Fibroblast of skin of left quadriceps (primary cell): Measurements from ENCODE around the gene CACNA1G.
A peak's percentile ranks its signal among the peaks of the same experiment; 100 is the strongest.

Experiments
- DNase-seq, 2 experiments: peaks; one replicate each; pipeline ENCODE4 v3.0.0-alpha.2; 2013; ENCODE audit warnings: low read depth in 2 of 2

The CACNA1G gene

GRCh38 chr17:50533720-50534148, 26.8 kb upstream of the CACNA1G start:
- DNase-seq: peak in 1 of 2 experiments; percentile 29

DNA sequence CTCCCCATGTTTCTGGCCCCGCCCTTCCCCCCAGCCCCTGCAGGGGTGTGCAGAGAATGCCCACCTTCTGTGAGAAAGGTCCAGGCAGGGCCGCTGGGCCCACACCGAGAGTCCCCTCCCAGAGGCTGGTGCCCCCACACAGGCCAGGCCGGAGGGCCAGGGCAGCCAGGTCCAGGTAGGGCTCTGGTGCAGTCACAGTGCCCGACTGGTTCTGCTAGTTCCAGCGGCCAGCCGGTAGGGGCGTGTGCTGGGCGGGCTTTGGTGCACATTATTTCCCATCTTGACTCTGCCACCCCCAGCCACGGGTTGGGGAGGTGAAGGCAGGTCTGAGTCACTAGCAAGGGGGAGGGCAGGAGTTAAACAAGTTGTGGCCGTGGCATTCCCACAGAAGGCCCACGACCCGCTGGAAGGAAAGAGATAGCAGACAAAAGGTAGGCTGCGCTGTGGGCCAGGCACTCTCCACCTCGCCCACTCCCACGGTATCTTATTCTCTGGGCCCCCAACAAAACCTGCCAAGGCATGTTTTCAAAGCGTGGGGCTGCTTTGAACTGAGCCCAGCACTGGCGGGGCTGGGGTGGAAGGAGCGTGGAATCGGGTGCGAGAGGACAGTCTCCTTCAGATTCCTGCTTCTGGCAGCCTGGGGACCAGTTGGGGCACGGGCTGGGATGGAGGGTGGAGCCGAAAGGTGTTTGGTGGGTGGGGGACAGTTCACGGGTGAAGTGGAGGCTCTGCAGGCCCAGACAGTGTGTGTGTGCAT, 26.1 kb upstream of the CACNA1G start:
- DNase-seq: no peak

DNA sequence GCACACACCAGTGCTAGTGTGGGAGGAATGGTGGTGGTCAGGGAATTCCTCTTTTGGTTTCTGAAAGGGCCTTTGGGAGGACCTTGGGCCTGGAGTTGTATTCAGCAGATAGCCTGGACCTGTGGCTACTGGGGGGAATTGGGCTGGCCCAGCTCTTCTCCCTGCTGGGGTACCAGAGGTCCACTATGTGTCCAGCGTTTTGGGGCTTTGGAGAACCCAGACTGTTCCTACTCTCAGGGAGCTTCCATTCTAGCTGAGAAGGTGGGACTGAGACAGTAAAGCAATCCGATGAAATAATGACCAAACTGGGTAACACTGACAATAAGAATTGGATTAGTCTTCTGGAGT, 25.6 kb upstream of the CACNA1G start:
- DNase-seq: no peak

- no peak for DNase-seq
Measured at GRCh38 chr17:50535407-50535806, 25.1 kb upstream of the CACNA1G start.

DNA sequence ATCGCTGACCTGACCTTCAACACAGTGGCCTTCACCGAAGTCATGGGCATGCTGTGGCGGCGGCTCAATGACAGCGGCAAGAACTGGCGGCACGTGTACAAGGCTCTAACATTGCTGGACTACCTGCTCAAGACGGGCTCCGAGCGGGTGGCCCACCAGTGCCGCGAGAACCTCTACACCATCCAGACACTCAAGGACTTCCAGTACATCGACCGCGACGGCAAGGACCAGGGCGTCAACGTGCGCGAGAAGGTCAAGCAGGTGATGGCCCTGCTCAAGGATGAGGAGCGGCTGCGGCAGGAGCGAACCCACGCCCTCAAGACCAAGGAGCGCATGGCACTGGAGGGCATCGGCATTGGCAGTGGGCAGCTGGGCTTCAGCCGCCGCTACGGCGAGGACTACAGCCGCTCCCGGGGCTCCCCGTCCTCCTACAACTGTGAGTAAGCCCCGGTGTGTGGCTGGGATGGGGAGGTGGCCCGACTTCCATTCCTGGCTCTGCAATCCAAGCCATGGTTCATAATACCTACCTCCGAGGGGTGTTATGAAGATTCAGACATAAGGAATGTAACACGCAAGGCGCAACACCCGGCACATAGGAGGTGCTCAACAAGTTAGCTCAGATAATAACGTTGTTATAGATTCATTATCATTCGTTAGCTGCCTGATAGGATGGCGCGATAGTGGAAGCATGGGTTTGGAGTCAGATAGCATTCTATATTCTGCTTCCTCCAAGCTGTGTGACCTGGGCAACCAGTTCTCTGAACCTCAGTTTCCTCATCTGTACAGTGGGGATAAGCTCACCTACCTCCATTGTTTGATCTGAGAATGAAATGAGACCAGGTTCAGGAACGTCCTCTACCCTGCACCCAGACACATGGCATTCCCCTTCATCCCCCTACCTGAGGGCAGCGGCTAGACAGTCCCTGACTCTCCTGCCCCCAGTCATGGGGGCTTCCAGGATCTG, 23.6 kb upstream of the CACNA1G start:
- DNase-seq: no peak

- no peak for DNase-seq
Measured at GRCh38 chr17:50537721-50538548, 22.6 kb upstream of the CACNA1G start.

GRCh38 chr17:50538549-50539410, 21.7 kb upstream of the CACNA1G start:
- no peak for DNase-seq

- no peak for DNase-seq
Measured at GRCh38 chr17:50539762-50540559, 20.6 kb upstream of the CACNA1G start.

GRCh38 chr17:50540560-50541401, 19.7 kb upstream of the CACNA1G start:
- no peak for DNase-seq

GRCh38 chr17:50541402-50541715, 19.2 kb upstream of the CACNA1G start:
- no peak for DNase-seq

GRCh38 chr17:50541716-50542688, 18.5 kb upstream of the CACNA1G start:
- DNase-seq: peak; percentile 51 to 54

GRCh38 chr17:50542795-50543774, 17.4 kb upstream of the CACNA1G start:
- DNase-seq: no peak

DNA sequence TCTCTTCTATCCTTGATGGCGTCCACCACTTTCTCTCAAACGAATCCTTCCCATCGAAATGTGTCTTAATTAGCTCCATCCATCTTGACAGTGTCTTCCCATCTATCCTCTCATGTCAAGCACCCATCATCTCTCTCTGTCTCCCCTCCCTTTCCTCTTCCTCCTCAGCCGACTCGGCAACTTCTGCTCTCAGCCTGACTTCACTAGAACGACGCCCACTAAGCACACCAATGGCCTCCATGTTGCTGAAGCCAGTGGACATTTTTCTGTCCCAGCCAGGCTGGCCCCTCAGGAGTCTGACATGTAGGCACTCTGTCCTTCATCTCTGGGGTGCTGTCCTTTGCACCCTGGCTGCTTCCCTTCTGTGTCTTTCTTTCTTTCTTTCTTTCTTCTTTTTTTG, 16.0 kb upstream of the CACNA1G start:
- no peak for DNase-seq

- DNase-seq: no peak
Measured at GRCh38 chr17:50545311-50545710, 15.2 kb upstream of the CACNA1G start.

DNA sequence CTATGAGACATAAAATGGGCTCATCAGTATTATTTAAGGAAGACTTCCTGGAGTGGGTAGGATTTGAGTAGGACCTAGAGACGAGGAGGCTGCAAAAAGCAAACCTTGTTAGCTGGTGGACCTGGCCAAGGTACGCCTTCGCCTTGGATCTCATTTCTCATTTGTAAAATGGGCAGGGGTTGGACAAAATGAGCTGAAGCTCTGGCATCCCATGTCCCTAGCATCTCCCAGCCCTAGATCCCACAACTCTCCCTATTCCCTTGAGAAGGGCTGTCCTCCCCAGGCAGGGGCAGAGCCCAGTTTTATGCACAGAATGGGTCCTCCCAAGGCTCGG, 13.8 kb upstream of the CACNA1G start:
- no peak for DNase-seq

DNA sequence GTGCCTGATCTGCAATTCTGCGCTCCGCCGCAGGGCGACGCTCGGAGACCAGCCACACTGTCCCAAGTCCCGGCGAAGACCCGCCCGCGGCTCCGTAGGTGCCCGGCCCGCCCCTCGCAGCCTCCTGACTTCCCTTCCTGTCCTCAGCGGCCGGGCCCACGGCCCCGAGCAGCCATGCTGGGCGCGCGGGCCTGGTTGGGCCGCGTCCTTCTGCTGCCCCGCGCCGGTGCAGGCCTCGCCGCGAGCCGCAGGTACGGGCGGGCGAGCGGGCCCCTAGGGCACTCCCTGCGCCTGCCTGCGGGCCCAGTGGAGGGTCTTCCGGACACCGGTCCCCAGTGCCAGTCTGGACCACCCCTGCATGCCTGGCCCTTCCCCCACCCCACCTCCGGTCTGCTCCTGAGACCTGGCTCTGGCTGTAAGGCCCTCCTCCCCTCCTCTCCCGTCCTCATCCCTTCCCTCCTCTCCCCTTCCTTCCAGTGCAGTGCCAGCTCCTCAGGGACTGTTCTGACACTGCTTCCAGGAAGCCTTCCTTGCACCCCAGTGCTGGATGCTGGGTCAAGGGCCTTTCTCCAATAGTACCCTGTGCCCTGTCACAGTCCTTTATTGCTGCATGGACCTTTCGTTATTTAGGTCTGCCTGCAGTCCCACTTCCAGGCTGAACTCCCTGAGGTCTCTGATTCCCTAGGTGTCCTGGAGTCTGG, 13.3 kb upstream of the CACNA1G start, which contains the start of gene SPATA20:
SPATA20 (plus strand) TSS at position 140 of the 701 bp plus-strand sequence; CDS start at position 175, 35 bp downstream.
- peak; percentile 68 to 71 for DNase-seq
